ENCODE measurements around the gene ZBTB16.

ZBTB16 gene

GRCh38 chr11:114253771-114254170, 194.3 kb downstream of the ZBTB16 start:
- Histone ChIP-seq H3K27me3 (ENCODE audit: low read depth, low read length) (no peaks in the 10 kb centered on the region), H3K4me3 (ENCODE audit: low read depth in 1 of 2, low read length in 2 of 2) (no peak overlapping the region), H3K36me3 (ENCODE audit: control insufficient read depth in 1 of 2, insufficient read depth in 2 of 2, low read length in 2 of 2) (peaks cover 9 to 36% of the 10 kb centered on the region in 2 donors), H3K9me3 (ENCODE audit: control insufficient read depth in 1 of 2, low read length in 2 of 2) (no peaks in the 10 kb centered on the region), H3K27ac (ENCODE audit: low read length) (no peak overlapping the region), H3K4me1 (ENCODE audit: control insufficient read depth in 1 of 2, insufficient read depth in 2 of 2, low read length in 2 of 2) (peaks cover 0 to 19% of the 10 kb centered on the region in 2 donors)

DNA sequence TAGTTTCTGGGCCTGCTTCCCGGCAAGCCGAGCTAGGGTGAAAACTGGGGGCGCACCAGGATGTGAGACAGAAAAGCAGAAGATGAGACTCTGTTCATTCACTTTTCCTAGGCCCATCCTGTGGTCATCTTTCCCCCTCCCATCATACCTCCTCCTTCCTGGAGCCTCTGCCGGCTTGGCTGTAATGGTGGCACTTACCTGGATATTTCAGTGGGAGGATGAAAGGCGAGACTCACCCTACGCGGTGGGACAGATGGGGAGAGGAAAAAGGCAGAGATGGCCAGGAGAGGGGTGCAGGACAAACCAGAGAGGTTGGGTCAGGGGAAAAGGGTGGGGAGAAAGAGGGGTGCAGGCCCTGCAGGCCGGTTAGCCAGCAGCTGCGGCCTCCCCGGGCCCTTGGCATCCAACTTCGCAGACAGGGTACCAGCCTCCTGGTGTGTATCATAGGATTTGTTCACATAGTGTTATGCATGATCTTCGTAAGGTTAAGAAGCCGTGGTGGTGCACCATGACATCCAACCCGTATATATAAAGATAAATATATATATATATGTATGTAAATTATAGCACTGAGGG, 195.1 kb downstream of the ZBTB16 start:
- Histone ChIP-seq H3K4me3 (ENCODE audit: low read depth in 1 of 2, low read length in 2 of 2) (no peak overlapping the region), H3K4me1 (ENCODE audit: control insufficient read depth in 1 of 2, insufficient read depth in 2 of 2, low read length in 2 of 2) (peaks cover 0 to 24% of the 10 kb centered on the region in 2 donors), H3K27ac (ENCODE audit: low read length) (no peak overlapping the region), H3K9me3 (ENCODE audit: control insufficient read depth in 1 of 2, low read length in 2 of 2) (no peaks in the 10 kb centered on the region), H3K36me3 (ENCODE audit: control insufficient read depth in 1 of 2, insufficient read depth in 2 of 2, low read length in 2 of 2) (peaks cover 9 to 36% of the 10 kb centered on the region in 2 donors), H3K27me3 (ENCODE audit: low read depth, low read length) (no peaks in the 10 kb centered on the region)

- H3K27me3 ChIP-seq (ENCODE audit: low read depth, low read length), result no peaks in the 10 kb centered on the region
- H3K4me3 ChIP-seq (ENCODE audit: low read depth in 1 of 2, low read length in 2 of 2), result no peak overlapping the region
- H3K9me3 ChIP-seq (ENCODE audit: control insufficient read depth in 1 of 2, low read length in 2 of 2), result no peaks in the 10 kb centered on the region
- no peak overlapping the region for H3K27ac ChIP-seq (ENCODE audit: low read length)
- peaks cover 4 to 28% of the 10 kb centered on the region in 2 donors for H3K4me1 ChIP-seq (ENCODE audit: control insufficient read depth in 1 of 2, insufficient read depth in 2 of 2, low read length in 2 of 2)
- H3K36me3 ChIP-seq (ENCODE audit: control insufficient read depth in 1 of 2, insufficient read depth in 2 of 2, low read length in 2 of 2), result peaks cover 4 to 33% of the 10 kb centered on the region in 2 donors
These were observed 195.8 kb downstream of the ZBTB16 start for GRCh38 chr11:114255289-114255688.

DNA sequence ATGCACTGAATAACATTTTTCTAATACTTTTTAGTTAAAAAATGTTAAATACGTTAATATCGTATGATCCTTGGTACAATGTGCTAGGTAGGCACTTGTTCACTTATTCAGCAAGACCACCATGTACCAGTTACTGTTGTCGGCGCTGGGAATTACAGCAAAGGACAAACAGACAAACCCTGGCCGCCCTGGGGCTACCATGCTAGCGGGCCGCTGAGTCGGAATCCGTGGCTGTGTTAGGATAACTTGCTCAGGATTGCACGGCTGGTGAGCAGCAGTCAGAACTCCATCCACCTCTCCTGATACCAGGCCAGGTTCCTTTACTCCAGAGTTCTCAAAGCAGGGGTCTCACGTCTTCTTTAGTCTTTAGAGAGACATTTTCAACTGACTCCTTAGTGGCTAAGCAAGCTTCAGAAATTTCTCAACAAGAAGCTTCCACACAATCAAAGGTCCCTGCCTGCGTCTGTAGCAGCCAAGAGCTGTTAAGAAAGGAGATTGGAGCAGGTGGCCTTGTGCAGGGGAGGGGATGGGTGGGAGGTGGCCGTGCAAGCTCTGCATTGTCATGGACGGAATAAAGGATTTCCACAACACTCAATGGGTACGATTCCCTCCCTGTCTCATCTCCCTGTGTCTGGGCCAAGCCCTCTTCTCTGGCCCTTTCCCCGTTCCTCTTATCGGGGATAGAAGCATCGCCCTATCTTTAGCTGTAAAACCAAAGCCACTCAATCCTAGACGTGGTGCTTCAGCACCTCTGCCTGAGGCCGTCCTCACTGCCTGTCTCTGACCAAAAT, 196.9 kb downstream of the ZBTB16 start:
- Histone ChIP-seq H3K4me3 (ENCODE audit: low read depth in 1 of 2, low read length in 2 of 2) (no peak overlapping the region), H3K27ac (ENCODE audit: low read length) (peak overlapping the region; percentile 31), H3K9me3 (ENCODE audit: control insufficient read depth in 1 of 2, low read length in 2 of 2) (no peaks in the 10 kb centered on the region), H3K27me3 (ENCODE audit: low read depth, low read length) (no peaks in the 10 kb centered on the region), H3K4me1 (ENCODE audit: control insufficient read depth in 1 of 2, insufficient read depth in 2 of 2, low read length in 2 of 2) (peaks cover 8 to 28% of the 10 kb centered on the region in 2 donors), H3K36me3 (ENCODE audit: control insufficient read depth in 1 of 2, insufficient read depth in 2 of 2, low read length in 2 of 2) (peaks cover 0 to 22% of the 10 kb centered on the region in 2 donors)

DNA sequence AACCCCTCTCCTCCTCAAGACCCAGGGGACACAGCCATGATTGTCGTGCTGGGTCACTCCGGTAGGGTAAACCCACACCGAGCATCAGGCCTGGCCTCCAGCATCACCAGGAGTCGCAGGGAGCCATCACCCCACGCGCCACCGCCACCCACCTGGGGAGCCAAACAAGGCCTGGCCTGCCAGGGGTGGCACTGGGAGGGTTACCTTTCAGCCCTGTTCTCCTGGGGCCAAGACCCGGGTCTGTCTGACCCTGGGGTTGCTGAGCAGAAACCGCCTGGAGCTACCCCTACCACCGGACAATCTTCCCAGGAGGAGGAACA, 197.4 kb downstream of the ZBTB16 start:
- no peak overlapping the region for H3K4me3 ChIP-seq (ENCODE audit: low read depth in 1 of 2, low read length in 2 of 2)
- peak overlapping the region; percentile 62 for H3K27ac ChIP-seq (ENCODE audit: low read length)
- no peaks in the 10 kb centered on the region for H3K9me3 ChIP-seq (ENCODE audit: control insufficient read depth in 1 of 2, low read length in 2 of 2)
- peaks cover 8 to 28% of the 10 kb centered on the region in 2 donors for H3K4me1 ChIP-seq (ENCODE audit: control insufficient read depth in 1 of 2, insufficient read depth in 2 of 2, low read length in 2 of 2)
- no peaks in the 10 kb centered on the region for H3K27me3 ChIP-seq (ENCODE audit: low read depth, low read length)
- peaks cover 0 to 20% of the 10 kb centered on the region in 2 donors for H3K36me3 ChIP-seq (ENCODE audit: control insufficient read depth in 1 of 2, insufficient read depth in 2 of 2, low read length in 2 of 2)

DNA sequence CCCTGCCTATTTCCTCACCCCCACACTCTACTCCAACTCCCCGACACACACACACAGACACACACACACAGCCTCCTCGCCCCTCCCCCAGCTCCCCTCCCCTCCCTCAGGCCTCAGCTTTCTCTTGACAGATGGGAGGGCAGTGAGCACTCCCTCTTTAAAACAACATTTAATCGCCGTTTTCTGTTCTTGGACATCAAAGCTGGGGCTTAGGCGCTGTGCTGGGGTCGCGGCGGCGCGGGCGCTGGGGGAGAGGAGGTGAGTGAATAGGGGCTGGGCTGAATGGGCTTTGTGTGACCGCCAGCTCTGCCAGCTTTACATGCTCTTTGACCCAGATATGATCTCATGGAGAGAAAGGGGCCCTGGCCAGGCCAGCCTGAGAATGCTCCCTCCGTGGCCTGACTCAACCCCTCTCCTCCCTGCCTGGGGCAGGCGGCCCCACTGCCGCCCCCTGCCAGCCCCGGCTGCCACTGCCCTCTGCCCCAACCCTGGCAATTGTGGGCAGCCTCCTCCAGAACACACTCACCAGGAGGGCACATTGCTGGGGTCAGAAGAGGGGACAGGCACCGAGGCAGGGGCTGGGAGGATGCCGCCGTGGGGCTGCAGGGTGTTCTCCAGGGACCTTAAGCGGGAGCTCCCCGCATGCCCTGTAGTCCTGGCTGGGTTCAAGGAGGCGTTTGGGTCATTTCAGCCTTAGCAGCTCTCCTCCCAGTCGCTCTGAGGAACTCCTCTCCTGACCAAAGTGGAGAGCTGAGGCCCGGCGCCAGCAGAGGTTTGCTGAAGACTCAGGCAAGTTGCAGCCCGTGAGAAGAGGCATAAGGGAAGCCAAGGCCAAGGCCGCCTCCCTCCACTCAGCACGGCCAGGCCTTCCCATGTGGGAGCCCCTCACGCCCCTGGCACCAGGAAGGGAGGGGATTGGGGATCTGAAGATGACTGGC, 198.4 kb downstream of the ZBTB16 start:
- Histone ChIP-seq H3K4me3 (ENCODE audit: low read depth in 1 of 2, low read length in 2 of 2) (peak overlapping the region in 1 of 2 donors; percentile 41), H3K27me3 (ENCODE audit: low read depth, low read length) (peaks cover 4% of the 10 kb centered on the region), H3K27ac (ENCODE audit: low read length) (peak overlapping the region; percentile 62), H3K4me1 (ENCODE audit: control insufficient read depth in 1 of 2, insufficient read depth in 2 of 2, low read length in 2 of 2) (peaks cover 13 to 28% of the 10 kb centered on the region in 2 donors), H3K36me3 (ENCODE audit: control insufficient read depth in 1 of 2, insufficient read depth in 2 of 2, low read length in 2 of 2) (peaks cover 0 to 16% of the 10 kb centered on the region in 2 donors), H3K9me3 (ENCODE audit: control insufficient read depth in 1 of 2, low read length in 2 of 2) (no peaks in the 10 kb centered on the region)

DNA sequence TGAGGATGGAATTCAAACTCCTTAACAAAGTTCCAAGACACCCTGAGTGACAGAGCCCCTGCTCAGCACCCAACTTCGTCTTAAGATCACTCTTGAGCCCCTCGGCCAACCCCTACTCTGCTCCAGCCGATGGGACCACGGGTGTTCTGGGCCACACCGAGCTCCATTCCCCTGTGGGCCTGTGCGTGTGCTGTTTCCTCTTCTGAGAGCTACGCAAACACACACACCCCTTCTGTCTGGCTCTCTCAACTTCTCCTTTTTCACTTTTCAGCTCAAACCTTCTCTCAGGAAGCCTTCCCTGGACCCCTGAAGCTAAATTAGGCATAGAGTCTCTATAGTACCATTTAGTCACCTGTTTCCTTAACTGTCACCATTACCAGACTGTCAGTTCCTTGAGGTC, 199.2 kb downstream of the ZBTB16 start:
- peaks cover 14 to 28% of the 10 kb centered on the region in 2 donors for H3K4me1 ChIP-seq (ENCODE audit: control insufficient read depth in 1 of 2, insufficient read depth in 2 of 2, low read length in 2 of 2)
- H3K4me3 ChIP-seq (ENCODE audit: low read depth in 1 of 2, low read length in 2 of 2), result peak overlapping the region in 1 of 2 donors; percentile 41
- H3K9me3 ChIP-seq (ENCODE audit: control insufficient read depth in 1 of 2, low read length in 2 of 2), result no peaks in the 10 kb centered on the region
- peaks cover 4% of the 10 kb centered on the region for H3K27me3 ChIP-seq (ENCODE audit: low read depth, low read length)
- H3K27ac ChIP-seq (ENCODE audit: low read length), result peak overlapping the region; percentile 24
- H3K36me3 ChIP-seq (ENCODE audit: control insufficient read depth in 1 of 2, insufficient read depth in 2 of 2, low read length in 2 of 2), result peaks cover 0 to 8% of the 10 kb centered on the region in 2 donors

- H3K27me3 ChIP-seq (ENCODE audit: low read depth, low read length), result peaks cover 4% of the 10 kb centered on the region
- no peak overlapping the region for H3K4me3 ChIP-seq (ENCODE audit: low read depth in 1 of 2, low read length in 2 of 2)
- no peaks in the 10 kb centered on the region for H3K9me3 ChIP-seq (ENCODE audit: control insufficient read depth in 1 of 2, low read length in 2 of 2)
- peak overlapping the region; percentile 24 for H3K27ac ChIP-seq (ENCODE audit: low read length)
- H3K36me3 ChIP-seq (ENCODE audit: control insufficient read depth in 1 of 2, insufficient read depth in 2 of 2, low read length in 2 of 2), result peaks cover 0 to 6% of the 10 kb centered on the region in 2 donors
- peaks cover 14 to 28% of the 10 kb centered on the region in 2 donors for H3K4me1 ChIP-seq (ENCODE audit: control insufficient read depth in 1 of 2, insufficient read depth in 2 of 2, low read length in 2 of 2)
These were observed 199.6 kb downstream of the ZBTB16 start for GRCh38 chr11:114259124-114259526.

DNA sequence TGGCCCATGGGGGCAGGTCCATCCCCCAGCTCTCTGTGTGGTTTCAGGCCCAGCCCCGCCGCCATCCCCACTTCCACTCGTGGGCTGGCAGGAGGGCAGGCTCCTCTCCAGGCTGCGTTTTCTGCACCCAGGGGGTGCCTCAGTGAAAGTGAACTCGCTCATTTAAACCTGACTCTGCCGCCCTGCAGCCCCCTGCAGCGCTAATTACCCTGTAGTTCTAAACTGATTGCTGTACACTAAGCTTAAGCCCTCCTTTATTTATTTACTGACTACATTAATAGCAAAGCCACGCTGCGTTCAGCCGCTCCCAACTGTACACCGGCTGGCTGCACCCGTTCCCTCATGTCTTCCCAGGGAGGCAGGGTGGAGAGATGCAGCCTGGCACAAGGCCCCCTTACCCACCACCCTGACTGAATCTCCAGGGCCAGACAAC, 200.1 kb downstream of the ZBTB16 start:
- peaks cover 14 to 28% of the 10 kb centered on the region in 2 donors for H3K4me1 ChIP-seq (ENCODE audit: control insufficient read depth in 1 of 2, insufficient read depth in 2 of 2, low read length in 2 of 2)

DNA sequence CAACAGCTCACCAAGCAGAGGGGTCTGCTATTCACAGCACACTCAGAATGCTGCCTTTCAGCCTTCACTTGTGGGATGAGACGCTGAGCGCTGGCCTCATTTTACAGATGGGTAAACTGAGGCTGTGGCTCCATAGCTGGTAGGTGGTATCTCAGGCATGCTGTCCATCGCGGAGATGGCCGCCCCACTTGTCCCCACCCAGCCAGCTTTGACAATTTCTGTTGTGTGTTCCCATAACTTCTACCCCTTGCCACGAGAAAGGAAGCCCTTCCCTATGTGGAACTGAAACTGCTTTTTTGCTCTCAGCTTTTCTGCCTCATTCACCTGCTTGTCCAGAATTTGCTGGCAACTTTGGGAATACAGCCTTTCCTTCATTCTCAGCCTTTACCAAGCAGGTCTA, 200.6 kb downstream of the ZBTB16 start:
- Histone ChIP-seq H3K36me3 (ENCODE audit: control insufficient read depth in 1 of 2, insufficient read depth in 2 of 2, low read length in 2 of 2) (peaks cover 0 to 6% of the 10 kb centered on the region in 2 donors), H3K9me3 (ENCODE audit: control insufficient read depth in 1 of 2, low read length in 2 of 2) (no peaks in the 10 kb centered on the region), H3K27me3 (ENCODE audit: low read depth, low read length) (peaks cover 4% of the 10 kb centered on the region), H3K27ac (ENCODE audit: low read length) (no peak overlapping the region), H3K4me3 (ENCODE audit: low read depth in 1 of 2, low read length in 2 of 2) (no peak overlapping the region), H3K4me1 (ENCODE audit: control insufficient read depth in 1 of 2, insufficient read depth in 2 of 2, low read length in 2 of 2) (peaks cover 14 to 28% of the 10 kb centered on the region in 2 donors)

More for the DNA sequence above, 200.1 kb downstream of the ZBTB16 start:
- Histone ChIP-seq H3K9me3 (ENCODE audit: control insufficient read depth in 1 of 2, low read length in 2 of 2) (no peaks in the 10 kb centered on the region), H3K36me3 (ENCODE audit: control insufficient read depth in 1 of 2, insufficient read depth in 2 of 2, low read length in 2 of 2) (peaks cover 0 to 6% of the 10 kb centered on the region in 2 donors), H3K27me3 (ENCODE audit: low read depth, low read length) (peaks cover 4% of the 10 kb centered on the region), H3K4me3 (ENCODE audit: low read depth in 1 of 2, low read length in 2 of 2) (no peak overlapping the region), H3K27ac (ENCODE audit: low read length) (no peak overlapping the region)

- Histone ChIP-seq H3K9me3 (ENCODE audit: control insufficient read depth in 1 of 2, low read length in 2 of 2) (no peaks in the 10 kb centered on the region), H3K4me3 (ENCODE audit: low read depth in 1 of 2, low read length in 2 of 2) (no peak overlapping the region), H3K4me1 (ENCODE audit: control insufficient read depth in 1 of 2, insufficient read depth in 2 of 2, low read length in 2 of 2) (peaks cover 14 to 28% of the 10 kb centered on the region in 2 donors), H3K36me3 (ENCODE audit: control insufficient read depth in 1 of 2, insufficient read depth in 2 of 2, low read length in 2 of 2) (peaks cover 0 to 6% of the 10 kb centered on the region in 2 donors), H3K27me3 (ENCODE audit: low read depth, low read length) (peaks cover 4% of the 10 kb centered on the region), H3K27ac (ENCODE audit: low read length) (no peak overlapping the region)
These were observed 201.0 kb downstream of the ZBTB16 start for GRCh38 chr11:114260483-114260882.

Measured in muscle layer of duodenum (tissue), 2 donors.